ENCODE measurements around the gene RNASEH2A. TPM values are rescaled to one million over a fixed set of nuclear protein-coding genes. Genes with fewer than 3 reads are reported as not detected.

RNASEH2A gene
- total and polyA plus RNA-seq, 2 of the 13 experiments (the other 11 are each of a cell fraction or from before 2014, with no cell fraction given), result 25.1 to 35.8 TPM

DNA sequence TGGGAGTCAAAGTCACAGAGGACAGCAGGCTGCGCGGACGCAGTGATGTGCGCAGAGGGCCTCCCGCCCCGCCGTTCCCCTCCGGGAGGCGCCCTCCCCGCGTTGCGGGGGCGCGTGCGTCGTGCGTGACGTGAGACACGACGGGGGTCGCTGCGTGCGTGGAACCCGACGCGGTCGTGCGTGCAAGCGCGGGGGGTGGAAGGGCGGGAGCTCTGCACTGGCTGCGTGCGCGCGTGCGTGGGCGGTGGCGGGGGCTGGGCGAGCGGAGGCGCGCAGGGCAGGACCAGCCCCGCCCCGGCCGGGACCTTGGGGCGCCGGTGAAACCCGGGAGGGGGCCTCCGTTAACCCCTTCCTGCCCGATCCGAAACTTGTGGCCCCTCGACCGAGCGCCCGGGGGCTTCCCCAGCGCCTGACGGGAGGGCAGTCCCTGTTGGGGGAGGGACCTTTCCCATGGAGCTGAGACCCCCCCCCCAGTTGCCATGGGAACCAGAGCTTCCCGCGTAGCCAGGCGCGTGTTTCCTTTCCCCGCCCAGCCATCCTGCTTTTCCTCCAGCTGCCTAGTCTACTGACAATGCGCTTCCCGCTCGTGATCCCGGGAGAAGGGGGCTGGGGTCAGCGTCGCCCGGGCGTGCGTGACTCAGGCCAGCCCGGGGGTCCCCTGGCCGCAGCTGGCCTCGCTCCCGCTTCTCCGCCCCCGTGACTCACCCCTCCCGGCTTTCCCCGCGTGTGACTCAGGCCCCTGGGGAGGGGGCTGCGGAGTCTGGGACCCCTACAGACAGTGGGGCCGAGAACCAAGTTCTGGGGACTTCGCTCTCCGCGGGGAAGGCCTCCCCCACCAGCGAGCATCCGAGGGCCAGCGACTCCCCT lies 23.7 kb upstream of the RNASEH2A start (continued):
- TF ChIP-seq RAD21 (CRISPR knock-in tag; IDR thresholded peaks at IDR 0.05) (no peak), ELF4 (CRISPR knock-in tag; IDR thresholded peaks at IDR 0.05; ENCODE audit: borderline replicate concordance) (no peak), SMAD1 (CRISPR knock-in tag; IDR thresholded peaks at IDR 0.05; ENCODE audit: borderline replicate concordance, low read depth) (no peak), MYC (CRISPR knock-in tag; IDR thresholded peaks at IDR 0.05; ENCODE audit: borderline replicate concordance) (0 out of 2 replicates have a peak, but pooled peaks have one; percentile 26), GATAD1 (CRISPR knock-in tag; IDR thresholded peaks at IDR 0.05) (no peak), NONO (IDR thresholded peaks at IDR 0.05) (no peak), NONO (CRISPR knock-in tag; conservative IDR thresholded peaks at IDR 0.05) (no peak), ZSCAN31 (CRISPR knock-in tag; IDR thresholded peaks at IDR 0.05; ENCODE audit: low read depth) (0 out of 2 replicates have a peak, but pooled peaks have one; percentile 60), SP1 (IDR thresholded peaks at IDR 0.05) (no peak), SP1 (CRISPR knock-in tag; IDR thresholded peaks at IDR 0.05) (peak; percentile 46)
- TF ChIP-seq, protein P1, sequence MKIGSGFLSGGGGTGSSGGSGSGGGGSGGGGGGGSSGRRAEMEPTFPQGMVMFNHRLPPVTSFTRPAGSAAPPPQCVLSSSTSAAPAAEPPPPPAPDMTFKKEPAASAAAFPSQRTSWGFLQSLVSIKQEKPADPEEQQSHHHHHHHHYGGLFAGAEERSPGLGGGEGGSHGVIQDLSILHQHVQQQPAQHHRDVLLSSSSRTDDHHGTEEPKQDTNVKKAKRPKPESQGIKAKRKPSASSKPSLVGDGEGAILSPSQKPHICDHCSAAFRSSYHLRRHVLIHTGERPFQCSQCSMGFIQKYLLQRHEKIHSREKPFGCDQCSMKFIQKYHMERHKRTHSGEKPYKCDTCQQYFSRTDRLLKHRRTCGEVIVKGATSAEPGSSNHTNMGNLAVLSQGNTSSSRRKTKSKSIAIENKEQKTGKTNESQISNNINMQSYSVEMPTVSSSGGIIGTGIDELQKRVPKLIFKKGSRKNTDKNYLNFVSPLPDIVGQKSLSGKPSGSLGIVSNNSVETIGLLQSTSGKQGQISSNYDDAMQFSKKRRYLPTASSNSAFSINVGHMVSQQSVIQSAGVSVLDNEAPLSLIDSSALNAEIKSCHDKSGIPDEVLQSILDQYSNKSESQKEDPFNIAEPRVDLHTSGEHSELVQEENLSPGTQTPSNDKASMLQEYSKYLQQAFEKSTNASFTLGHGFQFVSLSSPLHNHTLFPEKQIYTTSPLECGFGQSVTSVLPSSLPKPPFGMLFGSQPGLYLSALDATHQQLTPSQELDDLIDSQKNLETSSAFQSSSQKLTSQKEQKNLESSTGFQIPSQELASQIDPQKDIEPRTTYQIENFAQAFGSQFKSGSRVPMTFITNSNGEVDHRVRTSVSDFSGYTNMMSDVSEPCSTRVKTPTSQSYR (CRISPR knock-in tag; IDR thresholded peaks at IDR 0.05; ENCODE audit: borderline replicate concordance), result peak; percentile 14; the same call in 1 of the 2 replicates
- TF ChIP-seq, protein P2, sequence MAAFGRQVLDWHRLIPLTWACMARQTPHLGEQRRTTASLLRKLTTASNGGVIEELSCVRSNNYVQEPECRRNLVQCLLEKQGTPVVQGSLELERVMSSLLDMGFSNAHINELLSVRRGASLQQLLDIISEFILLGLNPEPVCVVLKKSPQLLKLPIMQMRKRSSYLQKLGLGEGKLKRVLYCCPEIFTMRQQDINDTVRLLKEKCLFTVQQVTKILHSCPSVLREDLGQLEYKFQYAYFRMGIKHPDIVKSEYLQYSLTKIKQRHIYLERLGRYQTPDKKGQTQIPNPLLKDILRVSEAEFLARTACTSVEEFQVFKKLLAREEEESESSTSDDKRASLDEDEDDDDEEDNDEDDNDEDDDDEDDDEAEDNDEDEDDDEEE (CRISPR knock-in tag; IDR thresholded peaks at IDR 0.05), result peak; percentile 63; the same call in 1 of the 2 replicates
- TF ChIP-seq, protein P3, sequence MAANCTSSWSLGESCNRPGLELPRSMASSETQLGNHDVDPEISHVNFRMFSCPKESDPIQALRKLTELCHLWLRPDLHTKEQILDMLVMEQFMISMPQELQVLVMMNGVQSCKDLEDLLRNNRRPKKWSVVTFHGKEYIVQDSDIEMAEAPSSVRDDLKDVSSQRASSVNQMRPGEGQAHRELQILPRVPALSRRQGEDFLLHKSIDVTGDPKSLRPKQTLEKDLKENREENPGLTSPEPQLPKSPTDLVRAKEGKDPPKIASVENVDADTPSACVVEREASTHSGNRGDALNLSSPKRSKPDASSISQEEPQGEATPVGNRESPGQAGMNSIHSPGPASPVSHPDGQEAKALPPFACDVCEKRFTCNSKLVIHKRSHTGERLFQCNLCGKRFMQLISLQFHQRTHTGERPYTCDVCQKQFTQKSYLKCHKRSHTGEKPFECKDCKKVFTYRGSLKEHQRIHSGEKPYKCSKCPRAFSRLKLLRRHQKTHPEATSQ (CRISPR knock-in tag; IDR thresholded peaks at IDR 0.05; ENCODE audit: borderline replicate concordance), result no peak
- TF ChIP-seq, protein P4, sequence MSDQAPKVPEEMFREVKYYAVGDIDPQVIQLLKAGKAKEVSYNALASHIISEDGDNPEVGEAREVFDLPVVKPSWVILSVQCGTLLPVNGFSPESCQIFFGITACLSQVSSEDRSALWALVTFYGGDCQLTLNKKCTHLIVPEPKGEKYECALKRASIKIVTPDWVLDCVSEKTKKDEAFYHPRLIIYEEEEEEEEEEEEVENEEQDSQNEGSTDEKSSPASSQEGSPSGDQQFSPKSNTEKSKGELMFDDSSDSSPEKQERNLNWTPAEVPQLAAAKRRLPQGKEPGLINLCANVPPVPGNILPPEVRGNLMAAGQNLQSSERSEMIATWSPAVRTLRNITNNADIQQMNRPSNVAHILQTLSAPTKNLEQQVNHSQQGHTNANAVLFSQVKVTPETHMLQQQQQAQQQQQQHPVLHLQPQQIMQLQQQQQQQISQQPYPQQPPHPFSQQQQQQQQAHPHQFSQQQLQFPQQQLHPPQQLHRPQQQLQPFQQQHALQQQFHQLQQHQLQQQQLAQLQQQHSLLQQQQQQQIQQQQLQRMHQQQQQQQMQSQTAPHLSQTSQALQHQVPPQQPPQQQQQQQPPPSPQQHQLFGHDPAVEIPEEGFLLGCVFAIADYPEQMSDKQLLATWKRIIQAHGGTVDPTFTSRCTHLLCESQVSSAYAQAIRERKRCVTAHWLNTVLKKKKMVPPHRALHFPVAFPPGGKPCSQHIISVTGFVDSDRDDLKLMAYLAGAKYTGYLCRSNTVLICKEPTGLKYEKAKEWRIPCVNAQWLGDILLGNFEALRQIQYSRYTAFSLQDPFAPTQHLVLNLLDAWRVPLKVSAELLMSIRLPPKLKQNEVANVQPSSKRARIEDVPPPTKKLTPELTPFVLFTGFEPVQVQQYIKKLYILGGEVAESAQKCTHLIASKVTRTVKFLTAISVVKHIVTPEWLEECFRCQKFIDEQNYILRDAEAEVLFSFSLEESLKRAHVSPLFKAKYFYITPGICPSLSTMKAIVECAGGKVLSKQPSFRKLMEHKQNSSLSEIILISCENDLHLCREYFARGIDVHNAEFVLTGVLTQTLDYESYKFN (CRISPR knock-in tag; conservative IDR thresholded peaks at IDR 0.05), result peak; percentile 24; the same call in 1 of the 2 replicates
- TF ChIP-seq, protein P5, sequence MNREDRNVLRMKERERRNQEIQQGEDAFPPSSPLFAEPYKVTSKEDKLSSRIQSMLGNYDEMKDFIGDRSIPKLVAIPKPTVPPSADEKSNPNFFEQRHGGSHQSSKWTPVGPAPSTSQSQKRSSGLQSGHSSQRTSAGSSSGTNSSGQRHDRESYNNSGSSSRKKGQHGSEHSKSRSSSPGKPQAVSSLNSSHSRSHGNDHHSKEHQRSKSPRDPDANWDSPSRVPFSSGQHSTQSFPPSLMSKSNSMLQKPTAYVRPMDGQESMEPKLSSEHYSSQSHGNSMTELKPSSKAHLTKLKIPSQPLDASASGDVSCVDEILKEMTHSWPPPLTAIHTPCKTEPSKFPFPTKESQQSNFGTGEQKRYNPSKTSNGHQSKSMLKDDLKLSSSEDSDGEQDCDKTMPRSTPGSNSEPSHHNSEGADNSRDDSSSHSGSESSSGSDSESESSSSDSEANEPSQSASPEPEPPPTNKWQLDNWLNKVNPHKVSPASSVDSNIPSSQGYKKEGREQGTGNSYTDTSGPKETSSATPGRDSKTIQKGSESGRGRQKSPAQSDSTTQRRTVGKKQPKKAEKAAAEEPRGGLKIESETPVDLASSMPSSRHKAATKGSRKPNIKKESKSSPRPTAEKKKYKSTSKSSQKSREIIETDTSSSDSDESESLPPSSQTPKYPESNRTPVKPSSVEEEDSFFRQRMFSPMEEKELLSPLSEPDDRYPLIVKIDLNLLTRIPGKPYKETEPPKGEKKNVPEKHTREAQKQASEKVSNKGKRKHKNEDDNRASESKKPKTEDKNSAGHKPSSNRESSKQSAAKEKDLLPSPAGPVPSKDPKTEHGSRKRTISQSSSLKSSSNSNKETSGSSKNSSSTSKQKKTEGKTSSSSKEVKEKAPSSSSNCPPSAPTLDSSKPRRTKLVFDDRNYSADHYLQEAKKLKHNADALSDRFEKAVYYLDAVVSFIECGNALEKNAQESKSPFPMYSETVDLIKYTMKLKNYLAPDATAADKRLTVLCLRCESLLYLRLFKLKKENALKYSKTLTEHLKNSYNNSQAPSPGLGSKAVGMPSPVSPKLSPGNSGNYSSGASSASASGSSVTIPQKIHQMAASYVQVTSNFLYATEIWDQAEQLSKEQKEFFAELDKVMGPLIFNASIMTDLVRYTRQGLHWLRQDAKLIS (CRISPR knock-in tag; IDR thresholded peaks at IDR 0.05), result no peak
